Activated gamma-delta T cell treated with Interleukin-2 at 50 U/mL for 16 hours (primary cell): Measurements from ENCODE around the gene OR10H1.
"Not testable (repeated sequence)": the region's sequence is repeated elsewhere in the genome, so short reads cannot be mapped to it uniquely, and the experiment has no call there.

Experiments
- DNase-seq: peaks from one replicate; pipeline ENCODE4 v3.0.0-alpha.2; 2020

Gene OR10H1

DNA sequence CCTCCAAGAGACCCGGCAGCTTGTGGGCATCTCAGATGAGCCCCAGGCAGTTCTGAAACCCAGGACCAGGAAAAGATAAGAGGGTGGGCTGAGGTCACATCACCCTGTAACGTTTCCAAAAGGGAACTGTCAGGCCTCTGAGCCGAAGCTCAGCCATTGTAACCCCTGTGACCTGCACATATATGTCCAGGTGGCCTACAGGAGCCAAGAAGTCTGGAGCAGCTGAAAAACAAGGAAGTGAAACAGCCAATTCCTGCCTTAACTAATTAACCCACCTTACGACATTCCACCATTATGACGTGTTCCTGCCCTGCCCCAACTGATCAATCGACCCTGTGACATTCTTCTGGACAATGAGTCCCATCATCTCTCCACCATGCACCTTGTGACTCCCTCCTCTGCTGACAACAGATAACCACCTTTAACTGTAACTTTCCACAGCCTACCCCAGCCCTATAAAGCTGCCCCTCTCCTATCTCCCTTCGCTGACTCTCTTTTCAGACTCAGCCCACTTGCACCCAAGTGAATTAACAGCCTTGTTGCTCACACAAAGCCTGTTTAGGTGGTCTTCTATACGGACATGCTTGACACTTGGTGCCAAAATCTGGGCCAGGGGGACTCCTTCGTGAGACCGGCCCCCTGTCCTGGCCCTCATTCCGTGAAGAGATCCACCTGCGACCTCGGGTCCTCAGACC is 13.3 kb upstream of the OR10H1 start:
- DNase-seq = not testable (repeated sequence)

DNA sequence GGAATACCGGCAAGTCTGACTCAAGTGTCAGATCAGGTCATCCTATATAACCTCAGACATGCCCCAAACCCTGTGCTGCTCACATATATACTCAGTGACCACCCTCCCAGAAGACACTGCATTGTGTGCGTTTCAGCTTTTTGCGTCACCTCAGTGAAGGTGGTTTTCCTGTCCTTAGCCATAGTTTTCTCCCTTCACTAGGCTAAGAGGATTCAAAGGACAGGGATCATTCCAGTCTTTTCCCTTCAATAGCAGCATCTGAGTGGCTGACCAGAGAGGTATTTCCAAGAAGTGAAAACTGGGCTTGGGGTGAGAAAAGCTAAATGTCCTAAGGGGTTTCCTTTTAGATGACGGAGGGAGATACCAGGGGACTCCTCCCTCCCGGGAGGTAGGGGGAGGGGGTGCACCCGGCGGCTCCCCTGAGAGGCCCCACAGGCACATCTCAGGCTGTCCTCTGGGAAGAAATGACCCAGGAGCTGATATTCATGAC is 12.7 kb upstream of the OR10H1 start:
- DNase-seq = no peak

DNA sequence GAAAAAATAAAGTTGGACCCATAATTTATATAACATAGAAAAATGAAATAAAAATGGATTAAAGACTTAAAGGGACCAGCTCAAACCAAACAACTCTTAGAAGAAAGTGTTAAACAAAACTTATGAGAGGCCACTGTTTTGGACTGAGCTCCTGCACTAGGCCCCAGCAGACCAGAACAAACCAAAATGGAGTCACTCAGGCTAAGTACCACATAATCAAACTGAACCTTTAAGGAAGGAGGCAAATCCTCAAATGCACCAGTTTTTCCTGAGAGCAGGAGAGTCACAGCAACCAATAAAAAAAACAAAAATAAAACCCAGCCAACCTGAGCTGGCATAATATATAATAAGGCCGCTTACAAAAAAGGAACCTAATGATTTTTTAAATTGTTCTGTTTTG is 10.3 kb upstream of the OR10H1 start:
- no peak for DNase-seq

DNA sequence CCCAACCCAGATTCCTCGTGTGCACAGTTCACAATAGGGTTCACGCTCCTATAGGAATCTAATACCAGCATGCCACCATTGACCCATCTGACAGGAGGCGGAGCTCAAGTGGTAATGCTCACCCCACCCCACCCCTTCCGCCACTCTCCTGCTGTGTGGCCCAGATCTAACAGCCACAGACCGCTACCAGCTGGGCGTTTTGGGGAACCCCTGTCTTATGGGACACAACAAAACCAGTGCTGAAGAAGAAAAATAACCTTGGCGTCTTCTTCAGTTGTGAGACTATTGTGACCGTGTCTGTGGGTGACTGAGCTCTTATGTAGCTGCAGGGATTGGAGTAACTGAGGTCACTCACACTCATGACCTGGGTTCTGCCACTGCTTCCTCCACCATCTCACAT is 5.2 kb upstream of the OR10H1 start:
- no peak for DNase-seq

DNA sequence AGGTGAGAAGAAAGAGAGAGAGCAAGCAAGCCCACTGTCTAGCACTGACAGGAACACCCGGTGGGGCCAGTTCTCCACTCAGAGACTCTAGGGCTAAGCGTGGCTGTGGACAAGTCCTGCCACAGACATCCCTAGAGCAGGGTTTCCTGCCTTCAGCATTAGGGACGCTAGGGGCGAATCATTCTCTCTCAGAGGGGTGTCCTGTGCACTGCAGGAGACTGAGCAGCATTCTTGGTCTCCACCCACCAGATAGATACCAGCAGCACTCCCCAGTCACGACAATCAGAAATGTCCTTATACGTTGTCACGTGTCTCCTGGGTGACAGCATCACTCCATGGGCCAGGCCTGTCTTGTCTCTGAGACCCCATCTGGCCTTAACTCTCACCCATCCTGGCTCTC is 1.5 kb downstream of the OR10H1 start:
- DNase-seq = no peak

DNA sequence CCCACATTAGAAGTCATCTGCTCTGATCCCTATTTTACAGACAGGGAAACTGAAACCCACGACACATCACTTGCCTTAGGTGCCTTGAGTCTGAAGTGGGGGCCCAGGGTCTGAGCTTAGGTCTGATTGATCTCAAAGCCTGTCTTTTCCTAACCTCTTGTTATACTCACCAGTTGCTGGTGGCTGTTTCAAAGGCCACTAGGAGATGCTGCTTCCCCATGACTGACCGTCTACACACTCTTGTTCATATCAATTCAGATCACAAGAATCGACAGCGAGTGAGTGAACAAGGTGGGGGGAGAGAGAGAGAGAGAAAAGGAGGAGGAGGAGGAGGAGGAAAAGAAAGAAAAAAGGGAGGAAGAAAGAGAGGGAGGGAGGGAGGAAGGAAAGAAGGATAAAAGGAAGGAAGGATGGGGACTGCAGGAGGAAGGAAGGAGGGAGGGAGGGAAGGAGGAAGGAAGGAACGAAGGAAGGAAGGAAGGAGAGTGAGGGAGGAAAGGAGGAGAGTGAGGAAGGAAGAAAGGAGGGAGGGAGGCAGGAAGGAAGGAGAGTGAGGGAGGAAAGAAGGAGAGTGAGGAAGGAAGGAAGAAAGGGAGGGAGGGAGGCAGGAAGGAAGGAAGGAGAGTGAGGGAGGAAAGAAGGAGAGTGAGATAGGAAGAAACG is 3.3 kb downstream of the OR10H1 start:
- DNase-seq = peak; percentile 28

DNA sequence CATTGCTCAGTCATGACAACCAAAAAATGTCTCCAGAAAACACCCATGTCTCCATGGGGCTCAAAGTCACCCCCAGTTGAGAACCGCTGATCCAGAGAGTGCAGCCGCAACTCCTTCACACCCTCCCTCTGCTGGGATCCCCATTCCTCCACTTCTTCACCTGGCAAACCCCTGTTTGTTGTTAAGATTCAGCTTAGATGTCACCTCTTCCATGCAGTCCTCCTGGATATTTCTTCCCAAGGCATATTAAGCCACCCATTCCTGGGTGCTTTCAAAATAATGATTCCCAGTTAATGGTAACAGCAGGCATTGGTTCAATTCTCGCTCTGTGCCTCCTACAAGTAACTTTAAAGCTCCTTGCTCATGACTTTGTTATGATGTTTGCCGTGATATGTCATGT is 4.0 kb downstream of the OR10H1 start:
- no peak for DNase-seq

DNA sequence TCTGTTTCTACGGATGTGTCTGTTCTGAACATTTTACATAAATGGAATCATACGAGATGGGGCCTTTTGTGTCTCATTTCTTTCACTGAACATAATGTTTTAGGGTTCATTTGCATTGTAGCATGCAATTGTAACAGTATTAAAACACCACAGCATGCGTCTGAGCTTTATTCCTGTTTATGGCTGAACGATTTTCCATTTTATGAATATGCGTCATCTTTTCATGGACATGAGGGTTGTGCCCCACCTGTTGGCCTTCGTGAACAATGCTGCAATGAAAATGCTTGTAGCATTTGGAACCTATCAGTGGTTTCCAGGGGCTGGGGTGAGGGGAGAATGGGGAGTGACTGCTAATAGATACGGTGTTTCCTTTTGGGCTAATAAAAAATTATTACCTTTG is 5.1 kb downstream of the OR10H1 start:
- no peak for DNase-seq

DNA sequence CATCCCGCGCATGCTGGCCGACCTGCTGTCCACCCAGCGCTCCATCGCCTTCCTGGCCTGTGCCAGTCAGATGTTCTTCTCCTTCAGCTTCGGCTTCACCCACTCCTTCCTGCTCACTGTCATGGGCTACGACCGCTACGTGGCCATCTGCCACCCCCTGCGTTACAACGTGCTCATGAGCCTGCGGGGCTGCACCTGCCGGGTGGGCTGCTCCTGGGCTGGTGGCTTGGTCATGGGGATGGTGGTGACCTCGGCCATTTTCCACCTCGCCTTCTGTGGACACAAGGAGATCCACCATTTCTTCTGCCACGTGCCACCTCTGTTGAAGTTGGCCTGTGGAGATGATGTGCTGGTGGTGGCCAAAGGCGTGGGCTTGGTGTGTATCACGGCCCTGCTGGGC is 21.2 kb downstream of the OR10H1 start:
- DNase-seq = not testable (repeated sequence)

DNA sequence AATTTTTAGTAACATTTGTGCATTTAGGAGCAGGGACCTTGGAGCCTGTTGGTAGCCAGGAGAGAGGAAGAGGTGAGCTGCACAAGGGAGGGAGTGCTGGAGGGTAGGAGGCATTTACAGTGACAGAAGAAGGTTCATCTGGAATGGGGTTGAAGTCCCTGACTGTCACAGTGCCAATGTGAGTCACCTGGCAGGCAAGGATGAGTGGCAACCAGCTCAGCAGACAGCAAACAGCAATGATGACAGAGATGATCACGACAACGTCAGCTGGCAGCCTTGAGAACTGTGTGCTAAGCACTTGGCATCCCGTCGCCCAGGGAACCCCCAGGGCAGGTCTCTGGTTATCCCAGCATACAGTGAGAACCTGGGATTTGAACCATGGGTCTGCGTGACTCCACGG is 25.4 kb downstream of the OR10H1 start:
- no peak for DNase-seq

DNA sequence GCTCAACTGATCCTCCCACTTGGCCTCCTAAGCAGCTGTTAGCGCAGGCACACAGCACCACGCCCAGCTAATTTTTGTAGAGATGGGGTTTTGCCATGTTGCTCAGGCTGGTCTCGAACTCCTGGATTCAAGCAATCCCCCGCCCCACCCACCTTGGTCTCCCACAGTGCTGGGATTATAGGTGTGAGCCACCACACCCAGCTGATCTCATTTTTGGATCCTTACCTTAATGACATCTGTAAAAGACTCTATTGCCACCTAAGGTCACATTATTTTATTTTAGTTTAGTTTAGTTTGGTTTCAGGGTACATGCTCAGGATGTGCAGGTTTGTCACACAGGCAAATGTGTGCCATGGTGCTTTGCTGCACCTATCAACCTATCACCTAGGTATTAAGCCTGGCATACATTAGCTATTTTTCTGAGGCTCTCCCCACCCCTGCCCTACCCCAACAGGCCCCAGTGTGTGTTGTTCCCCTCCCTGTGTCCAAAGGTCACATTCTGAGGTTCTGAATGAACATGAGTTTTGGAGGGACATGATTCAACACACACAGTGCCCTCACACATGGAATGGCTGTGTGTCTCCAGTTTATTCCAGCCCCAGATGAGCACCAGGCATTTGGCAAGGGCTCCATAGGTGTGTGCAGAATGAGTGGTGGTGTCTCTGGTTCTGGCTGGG is 26.7 kb downstream of the OR10H1 start:
- no peak for DNase-seq

DNA sequence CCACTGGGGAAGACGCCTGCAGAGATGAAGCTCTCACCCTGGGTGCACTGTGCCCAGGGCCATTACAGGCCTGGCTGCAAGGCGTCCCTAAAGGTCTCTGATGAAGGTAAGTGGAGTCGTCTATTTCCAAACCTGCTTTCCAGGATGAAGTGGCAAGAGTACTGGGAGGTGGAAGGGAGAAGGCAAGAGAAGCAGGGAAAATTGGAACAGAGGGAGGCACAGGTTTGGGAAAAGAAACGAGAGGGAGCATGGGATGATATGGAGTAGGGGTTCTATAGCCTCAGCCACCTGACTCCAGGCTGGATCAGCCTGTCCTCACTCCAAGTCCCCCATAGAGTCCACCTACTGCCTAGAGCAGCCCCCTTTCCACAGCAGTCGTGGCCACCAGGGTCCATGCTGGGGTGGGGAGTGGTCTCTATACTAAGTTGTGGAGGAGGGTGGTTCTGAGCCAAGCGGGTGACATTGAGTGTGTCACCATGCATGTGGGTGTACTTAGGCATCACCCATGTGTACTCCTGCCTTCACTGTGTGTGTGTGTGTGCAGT is 27.8 kb downstream of the OR10H1 start, which contains the start of gene OR10H5:
Gene OR10H5, plus strand, starts transcription at position 51 of the 545 bp plus-strand sequence. CDS start 6,388 bp downstream, outside the sequence.
- DNase-seq = no peak

DNA sequence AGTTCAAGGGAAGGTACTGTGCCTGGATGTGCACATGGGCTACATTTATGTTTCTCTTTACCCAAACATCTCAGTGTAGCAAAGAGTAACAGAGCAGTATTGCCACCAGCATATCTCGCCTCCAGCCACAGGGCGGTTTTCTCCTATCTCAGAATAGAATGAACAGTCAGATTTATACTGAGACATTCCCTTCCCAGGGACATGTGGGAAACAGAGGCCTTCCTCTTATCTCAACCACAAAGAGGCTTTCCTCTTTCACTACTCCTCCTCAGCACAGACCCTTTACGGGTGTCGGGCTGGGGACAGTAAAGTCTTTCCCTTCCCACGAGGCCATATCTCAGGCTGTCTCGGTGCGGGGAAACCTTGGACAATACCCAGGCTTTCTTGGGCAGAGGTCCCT is 32.6 kb downstream of the OR10H1 start:
- not testable (repeated sequence) for DNase-seq

DNA sequence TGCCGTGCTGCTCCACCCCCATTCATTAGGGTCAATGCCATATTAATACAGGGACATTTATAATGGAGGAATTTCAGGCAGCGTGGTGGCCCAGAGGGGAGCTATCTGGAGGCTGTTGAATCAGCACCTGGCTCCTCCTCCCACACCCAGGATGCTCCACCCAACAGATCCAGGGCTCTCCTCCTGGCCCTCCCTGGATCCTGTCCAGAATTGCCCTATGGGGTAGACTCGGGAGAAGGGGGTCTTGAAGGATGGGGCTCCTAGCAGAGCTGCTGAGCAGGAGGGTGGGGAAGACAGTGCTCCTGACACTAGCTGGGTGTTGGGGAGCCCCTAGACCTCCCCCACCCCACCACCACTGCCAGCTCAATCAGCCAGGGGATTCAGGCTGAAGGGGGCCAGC is 33.3 kb downstream of the OR10H1 start:
- no peak for DNase-seq

DNA sequence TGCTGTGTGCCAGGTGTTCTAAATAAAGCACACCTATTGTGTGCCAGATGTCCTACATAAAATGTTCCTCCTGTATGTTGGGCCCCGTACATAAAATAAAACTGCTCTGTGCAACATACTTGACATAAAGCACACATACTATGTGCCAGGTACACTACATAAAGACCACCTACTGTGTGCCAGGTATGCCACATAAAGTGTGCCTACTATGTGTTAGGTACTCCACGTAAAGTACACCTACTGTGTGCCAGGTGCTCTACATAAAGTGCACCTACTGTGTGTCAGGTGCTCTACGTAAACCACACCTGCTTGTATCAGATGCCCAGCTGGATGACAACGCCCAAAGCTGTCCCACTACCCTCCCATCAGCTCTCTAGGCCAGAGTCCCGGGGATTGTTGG is 33.8 kb downstream of the OR10H1 start:
- no peak for DNase-seq

DNA sequence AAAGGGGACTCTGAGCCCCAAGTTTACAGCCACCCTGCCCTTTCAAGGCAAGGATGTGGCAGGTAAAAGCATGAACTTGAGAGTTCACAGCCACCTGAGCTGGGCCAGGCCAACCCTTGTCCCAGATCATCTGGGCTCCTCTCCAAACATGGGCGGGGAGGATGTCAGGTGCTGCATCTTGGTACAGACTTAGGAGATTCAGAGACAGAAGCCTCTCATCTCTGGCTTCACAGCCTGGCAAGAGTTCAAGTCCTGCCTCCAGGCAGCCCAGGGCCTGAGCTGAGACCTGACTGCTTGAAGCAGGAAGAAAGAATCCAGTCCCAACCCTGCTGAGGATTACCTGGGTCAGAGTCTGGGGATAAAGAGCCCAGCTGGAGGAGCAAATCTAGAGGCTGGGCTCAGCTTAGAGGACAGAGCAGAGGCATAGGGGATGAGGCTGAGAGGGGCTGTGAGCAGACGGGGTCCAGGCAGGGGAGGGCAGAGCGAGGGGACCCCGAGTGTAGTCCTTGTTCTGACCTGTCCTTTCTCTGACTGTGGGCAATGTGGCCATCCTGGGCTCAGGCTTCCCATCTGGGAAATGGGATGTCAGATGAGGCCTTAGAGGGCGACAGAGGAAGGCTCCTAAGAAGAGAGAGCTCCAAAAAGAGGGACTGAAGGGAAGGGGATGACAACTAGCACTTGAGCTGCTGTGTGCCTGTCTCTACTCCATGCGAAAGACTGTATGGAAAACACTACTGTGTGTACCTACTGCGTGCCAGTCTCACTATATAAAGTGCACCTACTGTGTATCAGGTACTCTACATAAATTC is 34.6 kb downstream of the OR10H1 start:
- DNase-seq = no peak

DNA sequence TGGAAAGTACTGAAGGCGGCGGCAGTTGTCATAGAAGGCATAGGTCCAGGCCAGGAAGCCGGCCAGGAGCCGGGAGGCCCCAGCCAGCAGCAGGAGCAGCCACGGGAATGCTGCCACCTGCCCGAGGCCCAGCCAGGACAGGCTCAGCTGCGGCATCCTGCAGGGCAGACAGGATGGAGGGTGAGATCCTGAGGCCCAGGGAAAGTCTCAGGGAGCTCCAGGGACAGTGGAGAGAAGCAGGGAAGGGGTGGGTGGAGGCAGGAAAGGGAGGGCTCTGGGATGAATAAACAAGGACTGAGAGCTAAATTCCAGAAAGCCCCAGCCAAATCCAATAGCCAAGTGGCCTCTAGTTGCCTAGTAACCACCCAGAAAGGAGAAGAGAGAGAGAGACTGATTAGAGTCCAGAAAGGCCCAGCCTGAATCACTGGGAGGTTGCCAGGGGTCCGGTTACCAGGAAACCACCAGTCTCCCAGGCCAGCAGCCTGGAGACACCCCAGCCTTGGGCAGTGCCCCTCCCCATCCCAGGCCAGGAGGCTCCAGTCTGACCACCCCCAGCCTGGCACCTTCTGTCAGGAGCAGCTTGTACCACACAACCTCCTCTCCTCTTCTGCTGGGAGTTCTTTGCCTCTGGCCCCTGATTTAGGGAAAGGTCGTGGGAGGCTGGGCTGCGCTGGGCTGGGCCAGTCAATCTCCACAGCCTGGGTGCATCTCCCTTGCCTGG is 35.5 kb downstream of the OR10H1 start:
- DNase-seq = no peak

DNA sequence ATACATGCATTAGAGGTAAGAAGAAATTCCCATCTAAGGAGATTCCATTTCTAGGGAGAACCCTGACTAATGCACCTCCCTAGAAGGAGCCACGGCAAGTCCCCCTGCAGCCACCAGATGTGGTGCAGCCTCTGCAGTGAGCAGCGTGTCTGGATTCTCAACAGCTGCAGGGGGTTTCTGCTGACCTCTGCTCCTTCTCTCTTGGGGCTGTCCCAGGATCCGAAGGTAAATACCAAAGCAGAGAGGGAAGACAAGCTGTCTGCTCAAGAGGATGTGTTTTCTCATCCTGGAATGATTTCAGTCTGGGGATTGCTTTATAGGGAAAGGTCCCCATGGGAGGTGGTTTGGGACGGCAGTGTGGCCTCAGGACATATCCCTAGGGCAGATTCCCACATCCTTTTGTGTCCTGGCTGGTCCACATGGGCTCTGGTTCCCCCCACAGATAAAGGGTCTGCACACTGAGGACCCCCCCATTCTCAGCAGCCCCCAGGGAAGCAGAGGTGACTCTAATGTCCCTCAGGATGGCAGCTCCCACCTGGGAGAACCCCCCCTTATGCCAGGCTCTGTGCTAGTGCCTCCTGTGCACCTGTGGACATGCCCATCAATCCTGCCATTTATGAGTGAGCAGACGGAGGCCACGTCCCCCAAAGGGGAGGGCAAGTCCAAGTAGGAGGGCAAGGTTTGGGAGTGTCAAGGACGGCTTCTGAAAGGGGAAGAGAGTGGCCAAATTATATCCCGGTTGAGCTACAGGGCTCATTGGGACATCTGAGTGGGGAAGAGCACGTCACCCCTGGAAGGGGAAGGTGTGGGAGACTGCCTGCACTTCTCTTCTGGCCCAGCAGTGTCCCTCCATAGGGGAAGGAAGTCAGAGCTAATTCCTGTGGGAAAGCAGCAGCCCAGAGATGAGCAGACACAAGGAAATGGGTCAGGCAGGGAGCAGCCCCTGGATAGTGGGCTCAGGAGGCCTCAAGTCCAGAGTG is 38.2 kb downstream of the OR10H1 start:
- DNase-seq = no peak

DNA sequence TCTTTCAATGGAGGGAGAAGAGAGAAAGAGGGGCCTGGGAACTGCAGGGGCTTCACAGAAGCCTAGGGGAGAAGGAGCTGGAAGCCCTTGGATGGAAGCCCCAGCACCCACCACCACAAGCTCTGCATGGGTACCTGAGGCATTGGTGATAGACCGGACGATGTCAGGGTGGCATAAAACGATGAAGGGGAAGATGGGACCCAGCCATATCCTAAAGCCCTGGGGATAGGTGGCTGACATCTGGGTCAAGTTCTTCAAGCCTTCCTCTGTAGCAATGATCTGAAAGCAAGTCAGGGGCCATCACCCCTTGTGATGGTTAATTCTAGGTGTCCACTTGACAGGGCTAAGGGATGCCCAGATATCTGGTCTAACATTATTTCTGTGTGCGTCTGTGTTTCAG is 39.2 kb downstream of the OR10H1 start:
- DNase-seq = no peak

DNA sequence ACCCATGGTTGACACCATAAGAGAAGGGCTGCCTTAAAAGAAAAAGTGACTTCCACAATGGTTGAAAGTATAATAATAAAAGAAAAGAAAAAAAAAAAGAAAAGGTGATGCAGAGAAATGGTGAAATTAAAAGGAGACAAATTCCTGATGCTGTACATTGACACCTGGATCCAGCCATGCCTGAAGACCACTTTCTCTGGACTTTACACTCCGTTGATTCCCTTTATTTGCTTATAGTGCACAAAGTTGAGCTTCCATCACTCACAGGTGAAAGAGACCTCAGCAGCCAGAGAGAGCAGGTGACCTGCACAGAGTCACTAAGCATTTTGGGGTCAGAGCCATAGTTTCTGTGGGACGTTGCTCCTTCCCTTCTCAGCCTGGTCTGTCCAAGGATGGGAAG is 40.2 kb downstream of the OR10H1 start:
- no peak for DNase-seq

DNA sequence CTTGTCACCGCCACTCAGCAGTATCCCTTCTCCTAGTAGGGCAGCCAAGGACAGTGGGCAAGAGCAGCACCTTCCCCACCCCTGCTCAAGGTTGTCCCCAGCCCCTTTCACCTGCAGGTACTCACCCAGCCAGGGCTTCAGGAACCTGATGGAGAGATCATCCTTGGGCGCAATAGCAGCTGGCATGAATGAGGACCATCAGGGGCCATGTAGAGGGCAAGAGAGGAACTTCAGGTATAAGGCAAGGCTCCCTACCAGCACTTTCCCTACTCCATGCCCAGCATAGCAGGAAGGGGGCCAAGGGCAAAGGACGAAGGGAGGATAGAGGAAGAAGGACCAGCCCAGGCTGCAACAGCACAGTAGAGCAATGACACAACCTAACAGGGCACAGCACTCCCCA is 41.3 kb downstream of the OR10H1 start:
- DNase-seq = not testable (repeated sequence)
